GM21360 (cell line): ENCODE measurements around the gene PUM2.
"Not testable (repeated sequence)": the region's sequence is repeated elsewhere in the genome, so short reads cannot be mapped to it uniquely, and the experiment has no call there.

Source experiments
- ATAC-seq: cut with Tn5 transposase; IDR thresholded peaks from one replicate; pipeline ENCODE4 v1.9.1; 2021; ENCODE audit warnings: mild to moderate bottlenecking, moderate library complexity; ENCODE audit not compliant: unreplicated experiment

PUM2 gene

GRCh38 chr2:20300656-20301055 lies 50.0 kb downstream of the PUM2 start:
- no peak for ATAC-seq

GRCh38 chr2:20299113-20299512 lies 51.5 kb downstream of the PUM2 start:
- no peak for ATAC-seq

GRCh38 chr2:20294231-20294630 lies 56.4 kb downstream of the PUM2 start:
- ATAC-seq, result no peak

GRCh38 chr2:20292984-20293383 lies 57.7 kb downstream of the PUM2 start:
- ATAC-seq, result no peak

- no peak for ATAC-seq
Observed at GRCh38 chr2:20291846-20292408, 58.7 kb downstream of the PUM2 start.

- ATAC-seq, result peak; percentile 62
Observed at GRCh38 chr2:20291106-20291564, 59.5 kb downstream of the PUM2 start.

- ATAC-seq, result no peak
Observed at GRCh38 chr2:20288642-20289340, 61.9 kb downstream of the PUM2 start.

GRCh38 chr2:20282916-20283592 lies 67.6 kb downstream of the PUM2 start:
- ATAC-seq, result no peak

GRCh38 chr2:20281876-20282275 lies 68.8 kb downstream of the PUM2 start:
- ATAC-seq, result no peak

GRCh38 chr2:20273042-20273441 lies 77.6 kb downstream of the PUM2 start:
- no peak for ATAC-seq

GRCh38 chr2:20268317-20268716 lies 82.3 kb downstream of the PUM2 start:
- ATAC-seq, result not testable (repeated sequence)

- no peak for ATAC-seq
Observed at GRCh38 chr2:20267529-20267928, 83.1 kb downstream of the PUM2 start.

- no peak for ATAC-seq
Observed at GRCh38 chr2:20264629-20265028, 86.0 kb downstream of the PUM2 start.

- no peak for ATAC-seq
Observed at GRCh38 chr2:20257411-20257810, 93.2 kb downstream of the PUM2 start.

GRCh38 chr2:20254731-20255130 lies 95.9 kb downstream of the PUM2 start:
- no peak for ATAC-seq

- ATAC-seq, result no peak
Observed at GRCh38 chr2:20250436-20250835, 100.2 kb downstream of the PUM2 start.

- no peak for ATAC-seq
Observed at GRCh38 chr2:20249170-20249569, 101.5 kb downstream of the PUM2 start.

- ATAC-seq, result no peak
Observed at GRCh38 chr2:20247084-20247483, 103.6 kb downstream of the PUM2 start.

GRCh38 chr2:20243637-20244036 lies 107.0 kb downstream of the PUM2 start:
- not testable (repeated sequence) for ATAC-seq

- ATAC-seq, result no peak
Observed at GRCh38 chr2:20242727-20243377, 107.8 kb downstream of the PUM2 start.

GRCh38 chr2:20241973-20242726 lies 108.5 kb downstream of the PUM2 start:
- peak; percentile 60 for ATAC-seq
